K562 (cell line): Measurements from ENCODE around the gene ASB10. TPM values are rescaled to one million over a fixed set of nuclear protein-coding genes. Genes with fewer than 3 reads are reported as not detected.

Source experiments
- DEAF1 ChIP-seq: fragments of 450-650 bp; formaldehyde crosslinking; IDR thresholded peaks from 2 replicates; pipeline ENCODE4 v1.4.0; 2020; ENCODE audit warnings: mild to moderate bottlenecking, moderate library complexity
- HBP1 ChIP-seq: fragments of 450-650 bp; formaldehyde crosslinking; IDR thresholded peaks from 2 replicates; pipeline ENCODE4 v1.4.0; 2022; ENCODE audit warnings: missing genetic modification characterization
- ILK ChIP-seq: fragments of 450-650 bp; IDR thresholded peaks from 2 replicates; pipeline ENCODE4 v1.6.1; 2016; ENCODE audit warnings: missing genetic modification characterization, low read depth, mild to moderate bottlenecking, missing compliant biosample characterization, moderate library complexity, borderline replicate concordance
- LEF1 ChIP-seq: fragments of 450-650 bp; IDR thresholded peaks from 2 replicates; pipeline ENCODE4 v1.6.1; 2016; ENCODE audit warnings: mild to moderate bottlenecking
- PKNOX1 ChIP-seq: fragments of 450-650 bp; IDR thresholded peaks from 2 replicates; pipeline ENCODE4 v1.6.1; 2016
- POLR2AphosphoS5 ChIP-seq: IDR thresholded peaks from 2 replicates; pipeline ENCODE4 v1.6.1; 2011; ENCODE audit warnings: mild to moderate bottlenecking, low read depth, low read length, moderate library complexity; ENCODE audit not compliant: control insufficient read depth, insufficient read depth
- RFX7 ChIP-seq: fragments of 250-450 bp; sonication (Bioruptor Pico); IDR thresholded peaks from 2 replicates; pipeline ENCODE4 v1.5.1; 2021; ENCODE audit warnings: mild to moderate bottlenecking
- RREB1 ChIP-seq: fragments of 250-450 bp; sonication (Bioruptor Pico); IDR thresholded peaks from 2 replicates; pipeline ENCODE4 v1.4.0; 2020
- TEAD1 ChIP-seq, 2 experiments: fragments of 450-650 bp in 1 of 2; sonication (generic) in 1 of 2; formaldehyde crosslinking; IDR thresholded peaks; 2 replicates each; pipeline versions ENCODE4 v1.4.0 to v1.8.0; 2020 to 2022; ENCODE audit warnings: mild to moderate bottlenecking in 2 of 2, missing genetic modification reagents in 1 of 2
- THRA ChIP-seq: fragments of 450-650 bp; IDR thresholded peaks from 2 replicates; pipeline ENCODE4 v1.6.1; 2017; ENCODE audit warnings: mild to moderate bottlenecking, moderate library complexity
- ZMIZ1 ChIP-seq, 2 experiments: fragments of 150-350 bp in 1 of 2; IDR thresholded peaks; 2 replicates each; pipeline ENCODE4 v1.6.1; 2012 to 2016; ENCODE audit warnings: low read depth in 2 of 2, low read length in 2 of 2, mild to moderate bottlenecking in 1 of 2, moderate library complexity in 1 of 2
- ZNF239 ChIP-seq: fragments of 250-450 bp; sonication (Bioruptor Pico); IDR thresholded peaks from 2 replicates; pipeline ENCODE4 v1.4.0; 2020; ENCODE audit warnings: mild to moderate bottlenecking
- polyA plus RNA-seq, 8 experiments: library from polyadenylated mRNA; depleted of rRNA in 4 of 8; stranded (reverse) in 5 of 8; unstranded in 3 of 8; fragments of >200 nt; fragmentation: Nextera tagmentation in 2 of 8; fragmentation: Illumina TruSeq in 1 of 8; extraction: Ambion mirVana in 2 of 8; extraction: Trizol in 1 of 8; gene quantifications; 2 replicates each; pipeline versions ENCODE4 v1.2.1 to v1.2.3, GENCODE V29; 2011 to 2014; ENCODE audit warnings: inconsistent platforms in 1 of 8, missing spikeins in 1 of 8
- total RNA-seq, 7 experiments: library from RNA; depleted of rRNA in 6 of 7; stranded (reverse); fragments of >200 nt in 6 of 7; fragmentation: Illumina TruSeq in 2 of 7; extraction: Trizol in 2 of 7; gene quantifications; 2 replicates each; pipeline versions ENCODE4 v1.2.1 to v1.2.3, GENCODE V29; 2011 to 2021; ENCODE audit warnings: low replicate concordance in 1 of 7

ASB10 gene
- total and polyA plus RNA-seq, 9 of the 15 experiments (the other 6 are each of a cell fraction or from before 2014, with no cell fraction given): not detected

- TF ChIP-seq RREB1: no peak
- TF ChIP-seq TEAD1 (CRISPR knock-in tag; IDR thresholded peaks at IDR 0.05): no peak
- TF ChIP-seq THRA: no peak
- TF ChIP-seq HBP1 (CRISPR knock-in tag): no peak
- no peak for TF ChIP-seq POLR2AphosphoS5
- 0 out of 4 replicates have a peak, but pooled peaks of 1 of the 2 experiments have one; percentile 1 for TF ChIP-seq ZMIZ1 (IDR thresholded peaks at IDR 0.05; ENCODE audit: low read depth in 2 of 2, low read length in 2 of 2)
- 0 out of 2 replicates have a peak, but pooled peaks have one; percentile 4 for TF ChIP-seq LEF1
- peak; percentile 27; the same call in 1 of the 2 replicates for TF ChIP-seq ZNF239 (CRISPR knock-in tag)
- TF ChIP-seq RFX7 (CRISPR knock-in tag): no peak
- no peak for TF ChIP-seq PKNOX1
- no peak for TF ChIP-seq ILK
- 0 out of 2 replicates have a peak, but pooled peaks have one; percentile 7 for TF ChIP-seq DEAF1
Observed at GRCh38 chr7:151207315-151207714, 20.3 kb upstream of the ASB10 start (continued).
